ENCODE results near the gene ADGRG7.

GRCh38 chr3:100615684-100616083 is 6.3 kb downstream of the ADGRG7 start:
- TF ChIP-seq CTCF (conservative IDR thresholded peaks at IDR 0.05; ENCODE audit: low read length) = no peak
- no peak for TF ChIP-seq EZH2phosphoT487 (IDR thresholded peaks at IDR 0.05; ENCODE audit: borderline replicate concordance, low read depth, low read length)

Measured in OCI-LY7 (cell line).